Measurements from ENCODE around the gene PLEKHM3. TPM values are rescaled to one million over a fixed set of nuclear protein-coding genes. Genes with fewer than 3 reads are reported as not detected.
A peak's percentile ranks its signal among the peaks of the same experiment; 100 is the strongest.

The PLEKHM3 gene
- total RNA-seq, 2 donors from 2014 or later = 5.2 to 15.8 TPM

GRCh38 chr2:207978177-207978948 is 47.0 kb downstream of the PLEKHM3 start:
- DNase-seq (ENCODE audit: low spot score in 2 of 2) = no peak
- Mint-ChIP-seq H3K9me3 (no peaks in the 10 kb centered on the region), H3K27ac (no peak overlapping the region), H3K36me3 (no peaks in the 10 kb centered on the region)
- ATAC-seq = no peak

DNA sequence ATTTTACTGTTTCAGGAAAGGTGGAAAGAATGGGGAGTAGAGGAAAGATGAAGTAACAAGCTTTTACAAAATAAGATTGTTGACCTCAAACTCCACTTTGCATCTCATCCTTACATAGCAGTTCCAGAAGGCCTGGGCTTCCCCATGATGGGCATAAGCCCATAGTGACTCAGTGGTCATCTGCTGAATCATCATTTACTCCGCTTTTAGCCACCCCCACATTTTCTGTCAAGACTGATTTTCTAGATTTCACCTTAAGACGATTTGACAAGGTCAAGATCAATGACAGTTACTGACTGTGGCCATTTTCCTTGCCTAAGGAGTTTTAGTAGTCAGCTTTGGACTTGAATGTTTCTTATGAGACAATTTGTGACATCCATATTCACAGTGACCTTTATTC is 49.4 kb downstream of the PLEKHM3 start:
- Mint-ChIP-seq H3K27ac (no peak overlapping the region), H3K36me3 (no peaks in the 10 kb centered on the region), H3K9me3 (no peaks in the 10 kb centered on the region)
- ATAC-seq (no peak), DNase-seq (ENCODE audit: low spot score in 2 of 2) (no peak)

- no peak for DNase-seq (ENCODE audit: low spot score in 2 of 2)
- Mint-ChIP-seq H3K27ac (no peak overlapping the region), H3K36me3 (no peaks in the 10 kb centered on the region), H3K9me3 (no peaks in the 10 kb centered on the region)
- no peak for ATAC-seq
These were observed 51.1 kb downstream of the PLEKHM3 start for GRCh38 chr2:207974216-207974605.

DNA sequence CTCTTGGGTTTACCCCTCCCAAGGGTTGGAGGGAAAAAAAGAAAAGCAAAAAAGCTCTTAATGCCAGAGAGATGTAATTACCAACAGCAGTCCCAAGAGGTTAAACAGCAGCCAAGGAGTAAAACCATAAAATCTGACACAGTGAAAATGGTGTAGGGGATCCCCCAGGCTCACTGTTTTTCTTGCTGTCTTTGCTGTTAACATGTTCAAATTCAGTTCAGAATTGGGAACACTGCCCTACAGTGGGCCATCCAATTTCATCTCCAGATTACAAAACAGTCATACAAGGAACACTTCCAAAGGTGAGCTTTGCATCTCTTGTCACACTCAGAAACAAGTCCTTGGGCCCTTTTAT is 54.5 kb downstream of the PLEKHM3 start:
- no peak for DNase-seq (ENCODE audit: low spot score in 2 of 2)
- H3K27ac Mint-ChIP-seq = peak overlapping the region in 1 of 2 donors; percentile 32
- ATAC-seq = no peak
- H3K36me3 Mint-ChIP-seq = no peaks in the 10 kb centered on the region
- H3K9me3 Mint-ChIP-seq = no peaks in the 10 kb centered on the region

GRCh38 chr2:207970147-207970825 is 55.0 kb downstream of the PLEKHM3 start:
- Mint-ChIP-seq H3K9me3 (no peaks in the 10 kb centered on the region), H3K27ac (no peak overlapping the region), H3K36me3 (no peaks in the 10 kb centered on the region)
- no peak for DNase-seq (ENCODE audit: low spot score in 2 of 2)
- ATAC-seq = no peak

GRCh38 chr2:207969249-207969648 is 56.1 kb downstream of the PLEKHM3 start:
- no peaks in the 10 kb centered on the region for H3K9me3 Mint-ChIP-seq

DNA sequence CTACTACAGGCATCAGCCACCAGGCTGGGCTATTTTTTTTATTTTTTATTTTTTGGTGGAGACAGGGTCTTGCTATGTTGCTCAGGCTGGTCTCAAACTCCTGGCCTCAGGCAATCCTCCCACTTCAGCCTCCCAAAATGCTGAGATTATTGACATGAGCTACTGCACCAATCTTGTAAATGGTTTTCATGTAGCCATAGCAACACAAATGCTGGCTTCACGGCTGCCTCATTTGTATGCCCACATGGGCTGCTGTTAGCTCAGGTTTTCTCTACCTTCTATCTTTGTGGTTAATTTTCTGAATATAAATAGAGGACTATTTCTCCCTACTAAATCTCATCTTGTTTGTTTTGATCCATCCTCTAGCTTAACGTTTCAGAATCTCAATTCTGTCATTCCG is 58.2 kb downstream of the PLEKHM3 start:
- H3K27ac Mint-ChIP-seq = no peak overlapping the region

More at GRCh38 chr2:207969249-207969648, 56.1 kb downstream of the PLEKHM3 start:
- DNase-seq (ENCODE audit: low spot score in 2 of 2) (no peak), ATAC-seq (no peak)
- H3K27ac Mint-ChIP-seq = no peak overlapping the region
- no peaks in the 10 kb centered on the region for H3K36me3 Mint-ChIP-seq

DNA sequence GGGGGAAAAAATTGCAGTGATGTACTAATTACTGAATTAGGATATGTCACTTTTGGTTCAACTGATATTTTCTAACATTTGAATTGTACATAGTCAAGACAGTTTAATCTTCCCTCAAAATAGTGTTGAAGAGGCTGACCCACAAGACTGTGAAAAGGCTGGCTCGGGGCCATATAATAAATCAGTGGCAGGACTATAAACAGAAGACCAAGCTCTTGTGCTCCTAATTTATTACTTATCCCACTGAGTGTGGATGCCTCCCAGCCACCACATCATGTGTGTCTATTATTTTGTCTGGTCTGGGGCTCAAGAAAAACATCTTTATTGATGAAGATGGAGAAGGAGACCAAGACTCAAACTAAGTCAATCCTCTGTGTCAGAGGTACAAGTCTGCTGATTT is 64.4 kb downstream of the PLEKHM3 start:
- Mint-ChIP-seq H3K36me3 (peaks cover 15 to 19% of the 10 kb centered on the region in 2 donors), H3K9me3 (peaks cover 6 to 10% of the 10 kb centered on the region in 2 donors), H3K27ac (peak overlapping the region in 1 of 2 donors; percentile 24)
- DNase-seq (ENCODE audit: low spot score in 2 of 2) (no peak), ATAC-seq (no peak)

More for the DNA sequence above, 58.2 kb downstream of the PLEKHM3 start:
- ATAC-seq (no peak), DNase-seq (ENCODE audit: low spot score in 2 of 2) (no peak)
- H3K36me3 Mint-ChIP-seq = peaks cover 14% of the 10 kb centered on the region in 2 donors
- peaks cover 6 to 10% of the 10 kb centered on the region in 2 donors for H3K9me3 Mint-ChIP-seq

DNA sequence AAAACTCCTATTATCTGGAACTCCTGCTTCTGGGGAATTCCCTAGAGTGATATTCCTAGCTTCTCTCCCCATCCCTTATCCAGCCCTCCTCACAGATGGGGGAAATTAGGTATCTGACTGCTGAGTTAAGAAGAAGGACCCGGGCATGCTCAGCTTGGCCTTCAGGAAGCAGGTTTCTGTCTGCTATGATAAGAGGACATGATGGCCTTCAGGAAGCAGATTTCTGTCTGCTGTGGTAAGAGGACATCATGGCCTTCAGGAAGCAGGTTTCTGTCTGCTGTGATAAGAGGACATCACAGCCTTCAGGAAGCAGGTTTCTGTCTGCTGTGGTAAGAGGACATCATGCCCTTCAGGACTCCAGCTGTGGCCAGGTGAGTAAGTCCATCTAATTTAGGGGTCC is 65.2 kb downstream of the PLEKHM3 start:
- DNase-seq (ENCODE audit: low spot score in 2 of 2) (no peak), ATAC-seq (no peak)
- H3K9me3 Mint-ChIP-seq = peaks cover 6 to 10% of the 10 kb centered on the region in 2 donors
- peak overlapping the region in 1 of 2 donors; percentile 24 for H3K27ac Mint-ChIP-seq
- H3K36me3 Mint-ChIP-seq = peaks cover 15 to 19% of the 10 kb centered on the region in 2 donors

DNA sequence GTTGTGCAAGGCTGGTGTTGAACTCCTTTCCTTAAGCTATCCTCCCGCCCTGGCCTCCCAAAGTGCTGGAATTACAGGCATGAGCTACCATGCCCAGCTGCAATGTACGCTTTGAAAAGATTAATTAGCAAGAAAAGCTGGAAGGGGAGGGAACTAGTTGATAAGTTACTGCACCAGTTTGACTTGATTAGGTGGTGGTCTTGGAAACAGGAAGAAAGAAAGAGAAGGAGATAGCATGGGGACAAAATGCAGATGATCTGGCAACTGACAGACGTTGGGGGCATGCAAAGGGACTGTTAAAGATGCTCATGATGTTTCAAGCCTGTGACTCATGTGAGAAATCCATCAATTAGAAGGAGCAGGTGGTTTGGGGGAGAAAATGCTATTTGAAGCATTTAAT is 68.6 kb downstream of the PLEKHM3 start:
- DNase-seq (ENCODE audit: low spot score in 2 of 2) (no peak), ATAC-seq (no peak)
- H3K27ac Mint-ChIP-seq = no peak overlapping the region
- no peaks in the 10 kb centered on the region for H3K9me3 Mint-ChIP-seq
- peaks cover 0 to 2% of the 10 kb centered on the region in 2 donors for H3K36me3 Mint-ChIP-seq

GRCh38 chr2:207955456-207955855 is 69.9 kb downstream of the PLEKHM3 start:
- no peak for ATAC-seq
- H3K36me3 Mint-ChIP-seq = no peaks in the 10 kb centered on the region

DNA sequence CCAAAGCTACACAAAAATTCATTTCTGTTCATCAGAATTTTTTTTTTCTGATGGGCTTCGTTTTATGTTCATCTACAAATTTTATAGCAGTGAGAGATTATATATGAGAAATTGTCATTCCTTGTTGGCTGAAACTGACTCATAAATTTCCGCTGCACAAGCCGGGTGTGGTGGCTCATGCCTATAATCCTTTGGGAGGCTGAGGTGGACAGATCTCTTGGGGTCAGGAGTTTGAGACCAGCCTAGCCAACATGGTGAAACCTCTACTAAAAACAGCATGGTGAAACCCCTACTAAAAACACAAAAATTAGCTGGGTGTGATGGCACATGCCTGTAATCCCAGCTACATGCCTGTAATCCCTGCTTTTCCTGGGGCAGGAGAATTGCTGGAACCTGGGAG is 72.0 kb downstream of the PLEKHM3 start:
- no peaks in the 10 kb centered on the region for H3K36me3 Mint-ChIP-seq
- no peak overlapping the region for H3K27ac Mint-ChIP-seq
- H3K9me3 Mint-ChIP-seq = no peaks in the 10 kb centered on the region

More at GRCh38 chr2:207955456-207955855, 69.9 kb downstream of the PLEKHM3 start:
- no peaks in the 10 kb centered on the region for H3K9me3 Mint-ChIP-seq
- no peak overlapping the region for H3K27ac Mint-ChIP-seq
- no peak for DNase-seq (ENCODE audit: low spot score in 2 of 2)

GRCh38 chr2:207952564-207953345 is 72.6 kb downstream of the PLEKHM3 start:
- H3K27ac Mint-ChIP-seq = no peak overlapping the region
- ATAC-seq (no peak), DNase-seq (ENCODE audit: low spot score in 2 of 2) (no peak)
- no peaks in the 10 kb centered on the region for H3K9me3 Mint-ChIP-seq
- no peaks in the 10 kb centered on the region for H3K36me3 Mint-ChIP-seq

More for the DNA sequence above, 72.0 kb downstream of the PLEKHM3 start:
- DNase-seq (ENCODE audit: low spot score in 2 of 2) (no peak), ATAC-seq (no peak)

GRCh38 chr2:207951734-207952470 is 73.4 kb downstream of the PLEKHM3 start:
- Mint-ChIP-seq H3K36me3 (no peaks in the 10 kb centered on the region), H3K27ac (no peak overlapping the region), H3K9me3 (no peaks in the 10 kb centered on the region)
- ATAC-seq (no peak), DNase-seq (ENCODE audit: low spot score in 2 of 2) (no peak)

- DNase-seq (ENCODE audit: low spot score in 2 of 2) (no peak), ATAC-seq (no peak)
- H3K9me3 Mint-ChIP-seq = no peaks in the 10 kb centered on the region
- H3K36me3 Mint-ChIP-seq = no peaks in the 10 kb centered on the region
- H3K27ac Mint-ChIP-seq = no peak overlapping the region
These were observed 74.6 kb downstream of the PLEKHM3 start for GRCh38 chr2:207950761-207951114.

DNA sequence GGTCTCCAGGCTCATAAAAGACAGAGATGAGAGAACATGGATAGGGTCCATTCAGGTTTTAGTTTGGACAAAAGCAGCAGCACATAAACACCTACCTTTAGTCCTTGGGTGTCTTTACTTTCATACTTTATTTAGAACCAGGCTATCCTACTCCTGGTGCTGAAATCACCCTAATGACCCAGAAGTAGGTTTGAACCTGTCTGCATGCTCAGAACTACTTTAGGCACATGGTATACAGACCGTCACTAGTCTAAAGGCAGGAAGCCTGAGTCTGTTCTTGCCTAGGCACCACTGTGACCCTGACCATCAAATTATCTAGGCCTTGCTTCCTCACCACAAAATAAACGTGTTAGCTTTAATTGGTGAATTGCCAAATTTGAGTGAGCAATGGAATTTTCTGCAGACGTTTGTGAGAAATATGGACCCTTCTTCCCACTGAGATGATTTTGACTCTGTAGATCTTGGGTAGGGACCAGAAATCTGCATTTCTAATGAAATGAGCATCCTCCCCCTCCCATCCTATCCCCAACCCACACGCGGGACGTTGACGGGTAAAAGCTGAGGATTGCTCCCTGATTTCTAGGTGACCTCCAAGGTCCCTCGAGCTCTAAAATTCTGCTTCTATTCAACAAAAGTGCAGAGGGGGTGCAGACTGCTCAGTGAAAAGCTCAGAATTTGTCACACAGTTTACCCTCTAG is 75.1 kb downstream of the PLEKHM3 start:
- Mint-ChIP-seq H3K36me3 (no peaks in the 10 kb centered on the region), H3K9me3 (no peaks in the 10 kb centered on the region), H3K27ac (no peak overlapping the region)
- ATAC-seq (no peak), DNase-seq (ENCODE audit: low spot score in 2 of 2) (no peak)

Measured in activated naive CD4-positive, alpha-beta T cell treated with anti-CD3 and anti-CD28 coated beads, Interleukin-2, amount 50 U/mL, for 72 hours (primary cell).